ENCODE results near the gene INSRR.

INSRR gene

GRCh38 chr1:156858959-156859522 is at the start of gene INSRR:
TSS of gene INSRR (minus strand) at chr1:156859117. CDS start at chr1:156858621, 496 bp downstream.
- no peak for DNase-seq

GRCh38 chr1:156908541-156908940 is 49.6 kb upstream of the INSRR start:
- DNase-seq: no peak

- DNase-seq: no peak
Observed at GRCh38 chr1:156906206-156906906, 47.4 kb upstream of the INSRR start.

- DNase-seq: no peak
Observed at GRCh38 chr1:156905651-156906050, 46.7 kb upstream of the INSRR start.

- no peak for DNase-seq
Observed at GRCh38 chr1:156905176-156905575, 46.3 kb upstream of the INSRR start.

- no peak for DNase-seq
Observed at GRCh38 chr1:156904187-156904959, 45.5 kb upstream of the INSRR start.

GRCh38 chr1:156903328-156904091 is 44.6 kb upstream of the INSRR start:
- no peak for DNase-seq

- no peak for DNase-seq
Observed at GRCh38 chr1:156901966-156902915, 43.3 kb upstream of the INSRR start.

GRCh38 chr1:156901590-156901900 is 42.6 kb upstream of the INSRR start:
- DNase-seq: no peak

- no peak for DNase-seq
Observed at GRCh38 chr1:156900896-156901589, 42.1 kb upstream of the INSRR start.

- DNase-seq: no peak
Observed at GRCh38 chr1:156899956-156900718, 41.2 kb upstream of the INSRR start.

- DNase-seq: no peak
Observed at GRCh38 chr1:156898971-156899664, 40.2 kb upstream of the INSRR start.

- no peak for DNase-seq
Observed at GRCh38 chr1:156898161-156898566, 39.2 kb upstream of the INSRR start.

- DNase-seq: no peak
Observed at GRCh38 chr1:156897078-156897825, 38.3 kb upstream of the INSRR start.

- no peak for DNase-seq
Observed at GRCh38 chr1:156896490-156897033, 37.6 kb upstream of the INSRR start.

- no peak for DNase-seq
Observed at GRCh38 chr1:156895927-156896326, 37.0 kb upstream of the INSRR start.

GRCh38 chr1:156895455-156895812 is 36.5 kb upstream of the INSRR start:
- DNase-seq: no peak

- DNase-seq: no peak
Observed at GRCh38 chr1:156894711-156895454, 36.0 kb upstream of the INSRR start.

Measured in activated CD4-positive, alpha-beta T cell treated with anti-CD3 and anti-CD28 coated beads, Interleukin-2, amount 50 U/mL, for 1 hour (primary cell).